AG04450 (cell line): ENCODE results near the gene IQCK. TPM values are rescaled to one million over a fixed set of nuclear protein-coding genes. Genes with fewer than 3 reads are reported as not detected.

Experiments
- CTCF ChIA-PET: fragments of 300-600, 350-600 bp; formaldehyde crosslinking; extraction: SDS; loops from one replicate; lab custom pipeline; 2022; ENCODE audit warnings: antibody characterized with exemption, inconsistent platforms; lab: Charles Lee
- POLR2A ChIA-PET: fragments of 350-600 bp; formaldehyde crosslinking; extraction: SDS; loops from one replicate; lab custom pipeline; 2021; ENCODE audit warnings: antibody characterized with exemption, inconsistent platforms; lab: Yijun Ruan, JAX
- DNase-seq: peaks from one replicate; pipeline ENCODE4 v3.0.0-alpha.2; 2011; ENCODE audit warnings: low read depth, low spot score
- H3K27ac ChIP-seq: one replicate; pipeline ENCODE4 v1.5.1; 2012; ENCODE audit warnings: low read depth, low read length, control low read depth
- H3K27me3 ChIP-seq: one replicate; pipeline ENCODE4 v1.6.0; 2012; ENCODE audit warnings: low read length; ENCODE audit not compliant: control insufficient read depth, insufficient read depth
- H3K4me3 ChIP-seq: 2 replicates; pipeline ENCODE4 v1.5.1; 2011; ENCODE audit warnings: mild to moderate bottlenecking, low read depth, low read length, control low read depth
- H3K9me3 ChIP-seq: 2 replicates; pipeline ENCODE4 v1.5.1; 2012; ENCODE audit warnings: low read length; ENCODE audit not compliant: control insufficient read depth, insufficient read depth
- polyA plus RNA-seq: library from polyadenylated mRNA; depleted of rRNA; stranded (reverse); fragments of >200 nt; gene quantifications from 2 replicates; pipeline ENCODE4 v1.2.3, GENCODE V29; 2011
- TF ChIP-seq, protein P1 (sequence below): IDR thresholded peaks from 2 replicates; pipeline ENCODE4 v1.5.1; 2011; ENCODE audit warnings: low read depth, low read length, control low read depth, inconsistent platforms

Gene IQCK
- polyA plus RNA-seq, 1 experiment = 18.0 TPM

DNA sequence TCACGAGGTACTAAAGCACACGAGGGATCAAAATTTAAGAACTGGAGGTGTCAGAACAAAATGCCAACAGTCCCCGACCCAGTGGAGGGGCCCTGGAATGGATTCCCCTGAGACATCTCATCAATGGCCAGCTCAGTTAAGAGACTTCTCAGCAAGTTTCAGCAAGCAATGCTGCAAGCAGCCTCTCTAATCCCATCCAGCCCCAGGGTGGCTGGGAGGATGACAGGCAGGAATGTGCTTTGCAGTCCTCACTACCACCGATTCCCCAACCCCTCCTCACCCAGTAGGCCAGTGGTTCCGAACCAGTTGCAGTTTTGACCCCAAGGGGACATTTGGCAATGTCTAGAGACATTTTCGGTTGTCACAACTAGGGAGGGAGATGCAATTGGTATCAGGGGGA is 157.8 kb downstream of the IQCK start:
- DNase-seq = no peak
- Histone ChIP-seq H3K9me3 (no peaks in the 10 kb centered on the region; the same call in 1 of the 2 replicates), H3K4me3 (no peak overlapping the region), H3K27ac (no peak overlapping the region), H3K27me3 (no peaks in the 10 kb centered on the region)
- POLR2A ChIA-PET = no interaction called here
- TF ChIP-seq, protein P1, sequence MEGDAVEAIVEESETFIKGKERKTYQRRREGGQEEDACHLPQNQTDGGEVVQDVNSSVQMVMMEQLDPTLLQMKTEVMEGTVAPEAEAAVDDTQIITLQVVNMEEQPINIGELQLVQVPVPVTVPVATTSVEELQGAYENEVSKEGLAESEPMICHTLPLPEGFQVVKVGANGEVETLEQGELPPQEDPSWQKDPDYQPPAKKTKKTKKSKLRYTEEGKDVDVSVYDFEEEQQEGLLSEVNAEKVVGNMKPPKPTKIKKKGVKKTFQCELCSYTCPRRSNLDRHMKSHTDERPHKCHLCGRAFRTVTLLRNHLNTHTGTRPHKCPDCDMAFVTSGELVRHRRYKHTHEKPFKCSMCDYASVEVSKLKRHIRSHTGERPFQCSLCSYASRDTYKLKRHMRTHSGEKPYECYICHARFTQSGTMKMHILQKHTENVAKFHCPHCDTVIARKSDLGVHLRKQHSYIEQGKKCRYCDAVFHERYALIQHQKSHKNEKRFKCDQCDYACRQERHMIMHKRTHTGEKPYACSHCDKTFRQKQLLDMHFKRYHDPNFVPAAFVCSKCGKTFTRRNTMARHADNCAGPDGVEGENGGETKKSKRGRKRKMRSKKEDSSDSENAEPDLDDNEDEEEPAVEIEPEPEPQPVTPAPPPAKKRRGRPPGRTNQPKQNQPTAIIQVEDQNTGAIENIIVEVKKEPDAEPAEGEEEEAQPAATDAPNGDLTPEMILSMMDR = no peak
- CTCF ChIA-PET = interaction anchor here (0.7 kb wide), 1 partner anchor 11 kb away, joined by 3 read pairs; no protein-coding TSS in a partner anchor

DNA sequence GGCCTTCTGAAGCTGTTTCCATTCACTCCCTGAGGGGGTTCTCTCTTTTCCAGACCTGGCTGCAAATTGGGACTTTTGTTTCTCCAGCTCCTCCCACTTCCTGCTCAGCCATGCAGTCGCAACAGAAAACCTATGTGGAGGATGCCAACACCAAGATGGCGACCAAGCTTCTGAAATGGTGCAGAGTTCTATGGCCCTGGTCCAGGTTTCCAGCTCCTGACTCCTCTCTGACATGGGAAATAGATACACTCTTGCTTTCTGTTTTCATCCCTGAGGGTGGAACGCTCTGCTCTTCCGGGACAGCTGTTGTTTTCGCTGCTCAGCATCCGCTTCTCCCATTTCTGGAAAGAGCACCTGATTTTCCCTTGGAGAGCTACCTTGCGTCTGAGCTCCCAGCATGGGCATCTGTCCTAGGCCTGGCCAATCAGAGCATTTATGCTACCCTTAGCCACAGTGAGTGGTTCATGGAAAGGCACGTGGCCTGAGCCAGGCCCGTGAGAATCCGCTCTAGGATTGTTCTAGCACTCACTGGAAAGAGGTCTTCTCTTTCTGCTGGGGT is 158.5 kb downstream of the IQCK start:
- no peaks in the 10 kb centered on the region; the same call in 1 of the 2 replicates for H3K9me3 ChIP-seq
- no peak overlapping the region for H3K4me3 ChIP-seq
- ChIA-PET CTCF (interaction anchor here (0.7 to 1.1 kb wide), 4 partner anchors 10 to 275 kb away, joined by 3 to 4 read pairs (median 4); no protein-coding TSS in a partner anchor), POLR2A (no interaction called here)
- TF ChIP-seq, protein P1 = no peak
- no peak overlapping the region for H3K27ac ChIP-seq
- DNase-seq = no peak
- H3K27me3 ChIP-seq = no peaks in the 10 kb centered on the region

DNA sequence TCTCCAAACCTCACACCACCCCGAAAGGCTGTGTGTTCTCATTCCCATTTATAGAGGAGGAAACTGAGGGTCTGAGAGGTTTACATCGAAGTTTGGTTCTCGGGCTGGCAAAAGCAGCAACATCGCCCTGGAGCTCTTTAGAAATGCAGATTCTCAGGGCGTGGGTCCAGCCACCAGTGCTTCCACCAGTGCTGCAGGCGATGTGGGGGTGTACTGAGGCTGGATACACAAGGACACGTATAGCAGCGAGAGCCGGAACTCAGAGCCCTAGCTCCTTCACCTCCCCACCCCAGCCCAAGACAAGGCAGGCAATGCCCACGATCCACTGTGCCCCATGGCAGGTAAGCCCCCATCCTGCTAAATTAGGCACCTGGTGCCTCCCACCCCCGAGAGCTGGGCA is 160.7 kb downstream of the IQCK start:
- POLR2A ChIA-PET = no interaction called here
- H3K4me3 ChIP-seq = no peak overlapping the region
- TF ChIP-seq, protein P1 = no peak
- CTCF ChIA-PET = interaction anchor here (0.9 to 1.5 kb wide), 2 partner anchors 277 to 295 kb away, joined by 3 read pairs; no protein-coding TSS in a partner anchor
- no peak for DNase-seq
- no peak overlapping the region for H3K27ac ChIP-seq
- no peaks in the 10 kb centered on the region; the same call in 1 of the 2 replicates for H3K9me3 ChIP-seq
- H3K27me3 ChIP-seq = peaks cover 3% of the 10 kb centered on the region

DNA sequence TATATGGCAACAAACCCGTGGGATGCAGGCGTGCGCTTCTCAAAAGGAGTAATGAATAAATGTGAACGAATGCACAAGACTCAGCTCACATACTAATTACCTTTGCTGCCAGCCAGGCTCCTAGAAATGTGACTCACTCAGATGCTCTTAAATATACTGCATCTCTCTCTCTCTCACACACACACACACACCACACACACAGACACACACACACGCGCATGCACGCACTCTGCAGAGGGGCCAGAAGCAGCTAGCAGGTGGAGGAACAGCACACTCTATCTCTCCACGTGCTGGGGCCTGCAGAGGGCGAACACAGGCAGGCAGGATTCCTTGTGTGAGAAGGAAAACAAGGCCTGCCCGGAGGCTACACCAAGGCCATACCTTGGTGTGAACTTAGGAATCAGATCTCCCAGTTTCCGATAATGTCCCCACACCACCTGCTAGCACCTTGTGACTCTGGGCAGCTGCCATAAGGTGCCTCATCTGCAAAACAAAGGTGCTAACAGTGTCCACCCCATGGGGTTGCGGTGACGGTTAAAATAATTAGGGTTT is 161.2 kb downstream of the IQCK start:
- no peak overlapping the region for H3K4me3 ChIP-seq
- peaks cover 3% of the 10 kb centered on the region for H3K27me3 ChIP-seq
- CTCF ChIA-PET = interaction anchor here (0.6 to 1.5 kb wide), 4 partner anchors 278 to 803 kb away, joined by 3 to 4 read pairs (median 3); no protein-coding TSS in a partner anchor
- POLR2A ChIA-PET = no interaction called here
- DNase-seq = peak; percentile 11
- H3K27ac ChIP-seq = no peak overlapping the region
- TF ChIP-seq, protein P1 = no peak
- no peaks in the 10 kb centered on the region; the same call in 1 of the 2 replicates for H3K9me3 ChIP-seq

DNA sequence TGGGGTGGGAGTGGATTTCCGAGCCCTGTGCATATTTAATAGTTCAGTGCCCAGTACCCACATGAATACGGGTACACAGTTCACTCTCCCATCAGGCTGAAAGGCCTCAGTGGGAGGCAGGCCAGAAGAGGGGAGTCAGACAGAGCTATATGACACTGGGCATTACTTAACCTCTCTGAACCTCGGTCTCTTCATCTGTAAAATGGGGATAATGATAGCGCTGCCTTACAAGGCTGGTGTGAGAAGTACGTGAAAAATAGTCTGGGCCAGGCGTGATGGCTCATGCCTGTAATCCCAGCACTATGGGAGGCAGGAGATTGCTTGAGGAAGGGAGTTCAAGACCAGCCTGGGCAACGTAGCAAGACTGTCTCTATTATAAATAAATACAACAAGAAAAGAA is 163.0 kb downstream of the IQCK start:
- no peak overlapping the region for H3K4me3 ChIP-seq
- CTCF ChIA-PET = no interaction called here
- H3K9me3 ChIP-seq = peaks cover 5% of the 10 kb centered on the region; the same call in 1 of the 2 replicates
- peaks cover 3% of the 10 kb centered on the region for H3K27me3 ChIP-seq
- H3K27ac ChIP-seq = no peak overlapping the region
- POLR2A ChIA-PET = interaction anchor here (1.6 kb wide), 1 partner anchor 291 kb away, joined by 4 read pairs; no protein-coding TSS in a partner anchor
- TF ChIP-seq, protein P1 = no peak
- DNase-seq = no peak
